AG04450 (cell line): ENCODE results near the gene RPLP2. TPM values are rescaled to one million over a fixed set of nuclear protein-coding genes. Genes with fewer than 3 reads are reported as not detected.

Experiments used
- CTCF ChIA-PET: fragments of 300-600, 350-600 bp; formaldehyde crosslinking; extraction: SDS; loops from one replicate; lab custom pipeline; 2022; ENCODE audit warnings: antibody characterized with exemption, inconsistent platforms; lab: Charles Lee
- POLR2A ChIA-PET: fragments of 350-600 bp; formaldehyde crosslinking; extraction: SDS; loops from one replicate; lab custom pipeline; 2021; ENCODE audit warnings: antibody characterized with exemption, inconsistent platforms; lab: Yijun Ruan, JAX
- DNase-seq: peaks from one replicate; pipeline ENCODE4 v3.0.0-alpha.2; 2011; ENCODE audit warnings: low read depth, low spot score
- H3K27ac ChIP-seq: one replicate; pipeline ENCODE4 v1.5.1; 2012; ENCODE audit warnings: low read depth, low read length, control low read depth
- H3K27me3 ChIP-seq: one replicate; pipeline ENCODE4 v1.6.0; 2012; ENCODE audit warnings: low read length; ENCODE audit not compliant: control insufficient read depth, insufficient read depth
- H3K4me3 ChIP-seq: 2 replicates; pipeline ENCODE4 v1.5.1; 2011; ENCODE audit warnings: mild to moderate bottlenecking, low read depth, low read length, control low read depth
- H3K9me3 ChIP-seq: 2 replicates; pipeline ENCODE4 v1.5.1; 2012; ENCODE audit warnings: low read length; ENCODE audit not compliant: control insufficient read depth, insufficient read depth
- polyA plus RNA-seq: library from polyadenylated mRNA; depleted of rRNA; stranded (reverse); fragments of >200 nt; gene quantifications from 2 replicates; pipeline ENCODE4 v1.2.3, GENCODE V29; 2011
- TF ChIP-seq, protein P1 (sequence below): IDR thresholded peaks from 2 replicates; pipeline ENCODE4 v1.5.1; 2011; ENCODE audit warnings: low read depth, low read length, control low read depth, inconsistent platforms

Gene RPLP2
- polyA plus RNA-seq, 1 experiment: 1,115 TPM

DNA sequence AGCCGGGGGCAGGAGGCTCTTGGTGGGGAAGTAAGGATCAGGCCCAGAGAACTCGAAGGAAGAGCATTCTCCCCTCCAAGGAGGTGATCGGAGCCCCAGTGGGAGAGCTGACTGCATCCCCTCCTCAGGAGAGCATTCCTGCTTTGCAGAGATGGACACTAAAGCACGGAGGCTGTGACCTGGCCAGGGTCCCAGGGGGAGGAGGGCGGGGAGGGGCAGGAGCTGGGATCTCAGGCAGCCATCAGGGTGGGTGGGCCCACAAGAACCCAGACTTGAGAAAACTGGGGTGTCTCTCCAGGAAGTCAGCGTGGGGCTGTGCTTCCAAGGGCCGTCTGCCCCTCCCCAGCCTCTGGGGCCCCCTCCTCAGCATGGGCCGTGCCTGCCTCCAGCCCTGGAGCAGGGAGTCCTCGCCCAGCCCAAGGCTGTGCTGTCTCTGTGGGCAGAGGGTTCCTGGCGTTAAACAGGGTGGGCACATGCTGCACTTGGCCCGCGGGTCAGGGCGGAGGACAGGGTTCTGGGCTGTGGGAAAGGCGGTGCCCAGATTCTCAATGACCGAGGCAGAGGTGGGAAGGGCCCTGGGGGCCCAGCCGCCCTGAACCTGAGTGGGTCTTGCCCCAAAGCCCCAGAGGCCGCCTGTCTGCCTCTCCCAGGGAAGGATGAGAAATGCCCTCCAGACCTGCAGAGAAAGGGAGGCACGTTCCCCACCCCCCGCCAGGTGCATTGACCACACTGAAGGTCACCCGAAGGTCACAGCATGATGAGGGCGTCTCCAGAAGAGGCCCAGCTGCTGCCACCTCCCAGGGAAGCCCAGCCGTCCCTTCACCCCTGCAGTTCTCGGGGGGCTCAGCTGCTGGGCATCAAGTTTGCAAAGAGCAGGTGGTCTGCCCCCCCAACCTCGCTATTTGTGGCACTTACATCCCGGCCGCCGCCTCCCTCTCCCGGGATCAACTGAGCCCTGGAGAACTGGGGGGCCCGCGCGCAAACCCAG lies 20.5 kb upstream of the RPLP2 start:
- TF ChIP-seq, protein P1, sequence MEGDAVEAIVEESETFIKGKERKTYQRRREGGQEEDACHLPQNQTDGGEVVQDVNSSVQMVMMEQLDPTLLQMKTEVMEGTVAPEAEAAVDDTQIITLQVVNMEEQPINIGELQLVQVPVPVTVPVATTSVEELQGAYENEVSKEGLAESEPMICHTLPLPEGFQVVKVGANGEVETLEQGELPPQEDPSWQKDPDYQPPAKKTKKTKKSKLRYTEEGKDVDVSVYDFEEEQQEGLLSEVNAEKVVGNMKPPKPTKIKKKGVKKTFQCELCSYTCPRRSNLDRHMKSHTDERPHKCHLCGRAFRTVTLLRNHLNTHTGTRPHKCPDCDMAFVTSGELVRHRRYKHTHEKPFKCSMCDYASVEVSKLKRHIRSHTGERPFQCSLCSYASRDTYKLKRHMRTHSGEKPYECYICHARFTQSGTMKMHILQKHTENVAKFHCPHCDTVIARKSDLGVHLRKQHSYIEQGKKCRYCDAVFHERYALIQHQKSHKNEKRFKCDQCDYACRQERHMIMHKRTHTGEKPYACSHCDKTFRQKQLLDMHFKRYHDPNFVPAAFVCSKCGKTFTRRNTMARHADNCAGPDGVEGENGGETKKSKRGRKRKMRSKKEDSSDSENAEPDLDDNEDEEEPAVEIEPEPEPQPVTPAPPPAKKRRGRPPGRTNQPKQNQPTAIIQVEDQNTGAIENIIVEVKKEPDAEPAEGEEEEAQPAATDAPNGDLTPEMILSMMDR: no peak
- H3K4me3 ChIP-seq: peak overlapping the region; percentile 57
- no peaks in the 10 kb centered on the region for H3K27me3 ChIP-seq
- ChIA-PET POLR2A (interaction anchor here (0.9 to 2.0 kb wide), 3 partner anchors 13 to 41 kb away, joined by 3 to 9 read pairs (median 3); partner anchors contain the start of genes GATD1 and RPLP2), CTCF (no interaction called here)
- DNase-seq: no peak
- no peak overlapping the region for H3K27ac ChIP-seq
- H3K9me3 ChIP-seq: no peaks in the 10 kb centered on the region; the same call in 1 of the 2 replicates

DNA sequence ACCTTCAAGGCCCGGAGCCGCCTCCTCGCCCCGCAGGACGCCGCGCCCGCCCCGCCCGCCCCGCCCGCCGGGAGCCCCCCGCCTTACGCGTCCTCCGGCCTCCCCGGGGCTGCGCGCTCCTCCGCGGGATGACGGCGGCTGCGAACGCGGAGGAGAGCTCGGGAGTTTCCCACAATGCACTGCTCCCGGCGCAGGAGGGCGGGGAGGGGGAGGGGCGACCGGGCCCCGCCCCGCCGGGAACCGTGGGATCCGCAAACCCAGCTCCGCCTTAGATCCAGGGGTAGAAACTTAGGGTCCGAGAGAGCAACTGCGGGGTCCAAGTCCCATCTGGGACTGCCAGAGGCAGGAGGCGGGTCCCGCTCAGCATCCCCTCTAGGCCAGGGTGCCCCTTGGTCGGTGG lies 19.8 kb upstream of the RPLP2 start, which contains the start of gene CEND1:
TSS of gene CEND1 (minus strand) at position 148 of the 400 bp plus-strand sequence. CDS start 1,514 bp downstream, outside the sequence.
- CTCF ChIA-PET: no interaction called here
- no peak for DNase-seq

GRCh38 chr11:790721-791564 lies 18.8 kb upstream of the RPLP2 start:
- DNase-seq: no peak
- TF ChIP-seq, protein P1: no peak
- H3K27me3 ChIP-seq: no peaks in the 10 kb centered on the region
- no peak overlapping the region for H3K27ac ChIP-seq
- ChIA-PET CTCF (no interaction called here), POLR2A (interaction anchor here (2.0 kb wide), 1 partner anchor 15 kb away, joined by 9 read pairs; the partner anchor contains the start of gene GATD1)
- no peaks in the 10 kb centered on the region; the same call in 1 of the 2 replicates for H3K9me3 ChIP-seq
- no peak overlapping the region for H3K4me3 ChIP-seq

More for the DNA sequence above, 19.8 kb upstream of the RPLP2 start, which contains the start of gene CEND1:
- Histone ChIP-seq H3K4me3 (peak within 1 kb of the TSS; percentile 57), H3K27ac (no peak within 1 kb of the TSS), H3K27me3 (no peaks in the 10 kb centered on the region), H3K9me3 (no peaks in the 10 kb centered on the region; the same call in 1 of the 2 replicates)
- TF ChIP-seq, protein P1: no peak
- POLR2A ChIA-PET: interaction anchor here (0.9 to 2.0 kb wide), 3 partner anchors 14 to 40 kb away, joined by 3 to 9 read pairs (median 3); partner anchors contain the start of genes GATD1 and RPLP2

- ChIA-PET POLR2A (no interaction called here), CTCF (no interaction called here)
- no peak overlapping the region for H3K4me3 ChIP-seq
- H3K27ac ChIP-seq: no peak overlapping the region
- H3K9me3 ChIP-seq: no peaks in the 10 kb centered on the region; the same call in 1 of the 2 replicates
- H3K27me3 ChIP-seq: no peaks in the 10 kb centered on the region
- TF ChIP-seq, protein P1: no peak
- DNase-seq: no peak
These were observed 17.9 kb upstream of the RPLP2 start for GRCh38 chr11:791658-792534.
